Measurements from ENCODE around the gene ADCK1. TPM values are rescaled to one million over a fixed set of nuclear protein-coding genes. Genes with fewer than 3 reads are reported as not detected.

Gene ADCK1
- total and polyA plus RNA-seq, 2 donors (not counting 1 experiment from before 2014, with no cell fraction given): 10.6 to 18.3 TPM

- H3K79me2 ChIP-seq (ENCODE audit: control insufficient read depth, insufficient read depth, low read length): peaks cover 10% of the 10 kb centered on the region
- H3K9me3 Mint-ChIP-seq (ENCODE audit: insufficient read depth): no peaks in the 10 kb centered on the region
- intact Hi-C loops (cut with micrococcal nuclease): no loop called here
- ATAC-seq (ENCODE audit: low read depth) (no peak), DNase-seq (no peak)
- WGBS (ENCODE audit: insufficient coverage): 96% methylated on average over 4 of the region's 6 CpGs
- H3K4me2 ChIP-seq (replicated peaks; ENCODE audit: low read depth, low read length, poor library complexity, severe bottlenecking): no peak overlapping the region
- H4K20me1 ChIP-seq (ENCODE audit: control insufficient read depth, insufficient read depth, low read length, poor library complexity, severe bottlenecking): no peaks in the 10 kb centered on the region
- no peak overlapping the region for H3K4me3 ChIP-seq (ENCODE audit: control extremely low read depth in 1 of 5, extremely low read depth in 1 of 5, insufficient read depth in 1 of 5, low read depth in 2 of 5, low read length in 4 of 5)
- H3K4me1 ChIP-seq (ENCODE audit: control insufficient read depth in 2 of 2, insufficient read depth in 2 of 2, low read length in 2 of 2): peaks cover under 1% of the 10 kb centered on the region in 2 donors
- no peak overlapping the region for H3K9ac ChIP-seq (ENCODE audit: low read length)
- H3K36me3 ChIP-seq (replicated peaks in 1 of 2; ENCODE audit: control extremely low read depth in 1 of 2, control insufficient read depth in 1 of 2, extremely low read depth in 1 of 2, insufficient read depth in 2 of 2, low read length in 1 of 2): no peaks in the 10 kb centered on the region
- H3K9me3 ChIP-seq (ENCODE audit: control extremely low read depth in 1 of 3, control insufficient read depth in 2 of 3, insufficient read depth in 1 of 3, low read length in 2 of 3): no peaks in the 10 kb centered on the region
- H3K4me1 Mint-ChIP-seq: peaks cover 8% of the 10 kb centered on the region
- H3K4me3 Mint-ChIP-seq: no peak overlapping the region
- H3K27me3 ChIP-seq (replicated peaks in 1 of 4; ENCODE audit: control extremely low read depth in 1 of 4, control insufficient read depth in 3 of 4, insufficient read depth in 4 of 4, low read length in 3 of 4): no peaks in the 10 kb centered on the region
- H3K27ac ChIP-seq (ENCODE audit: low read length in 2 of 2): no peak overlapping the region
- no peaks in the 10 kb centered on the region for H3K27me3 Mint-ChIP-seq
- POLR2A ChIA-PET: no interaction called here
- CTCF ChIA-PET: no interaction called here
- TF ChIP-seq EZH2 (IDR thresholded peaks at IDR 0.05; ENCODE audit: borderline replicate concordance, insufficient read depth, low read depth, low read length, poor library complexity, severe bottlenecking) (no peak), CTCF (IDR thresholded peaks at IDR 0.05) (no peak)
- no peak overlapping the region for H2AFZ ChIP-seq (ENCODE audit: insufficient read depth, low read depth, low read length, poor library complexity, severe bottlenecking)
- no peak overlapping the region for H3K27ac Mint-ChIP-seq
Observed at GRCh38 chr14:77805706-77806105, 5.8 kb downstream of the ADCK1 start.

- H3K4me2 ChIP-seq (replicated peaks; ENCODE audit: low read depth, low read length, poor library complexity, severe bottlenecking): no peak overlapping the region
- DNase-seq: no peak
- no peak overlapping the region for H3K9ac ChIP-seq (ENCODE audit: low read length)
- H3K27me3 Mint-ChIP-seq: no peaks in the 10 kb centered on the region
- H4K20me1 ChIP-seq (ENCODE audit: control insufficient read depth, insufficient read depth, low read length, poor library complexity, severe bottlenecking): no peaks in the 10 kb centered on the region
- no peaks in the 10 kb centered on the region for H3K27me3 ChIP-seq (replicated peaks in 1 of 4; ENCODE audit: control extremely low read depth in 1 of 4, control insufficient read depth in 3 of 4, insufficient read depth in 4 of 4, low read length in 3 of 4)
- no peaks in the 10 kb centered on the region for H3K4me1 ChIP-seq (ENCODE audit: control insufficient read depth in 2 of 2, insufficient read depth in 2 of 2, low read length in 2 of 2)
- ChIA-PET POLR2A (no interaction called here), CTCF (no interaction called here)
- H3K27ac ChIP-seq (ENCODE audit: low read length in 2 of 2): no peak overlapping the region
- H3K9me3 Mint-ChIP-seq (ENCODE audit: insufficient read depth): no peaks in the 10 kb centered on the region
- no peak overlapping the region for H3K4me3 ChIP-seq (ENCODE audit: control extremely low read depth in 1 of 5, extremely low read depth in 1 of 5, insufficient read depth in 1 of 5, low read depth in 2 of 5, low read length in 4 of 5)
- no peak overlapping the region for H2AFZ ChIP-seq (ENCODE audit: insufficient read depth, low read depth, low read length, poor library complexity, severe bottlenecking)
- no peak overlapping the region for H3K27ac Mint-ChIP-seq
- intact Hi-C loops (cut with micrococcal nuclease): no loop called here
- no peak for TF ChIP-seq CTCF (IDR thresholded peaks at IDR 0.05)
- no peak for TF ChIP-seq EZH2 (IDR thresholded peaks at IDR 0.05; ENCODE audit: borderline replicate concordance, insufficient read depth, low read depth, low read length, poor library complexity, severe bottlenecking)
- ATAC-seq (ENCODE audit: low read depth): no peak
- H3K79me2 ChIP-seq (ENCODE audit: control insufficient read depth, insufficient read depth, low read length): peaks cover 10% of the 10 kb centered on the region
- no peak overlapping the region for H3K4me3 Mint-ChIP-seq
- peaks cover 4% of the 10 kb centered on the region for H3K4me1 Mint-ChIP-seq
- no peaks in the 10 kb centered on the region for H3K36me3 ChIP-seq (replicated peaks in 1 of 2; ENCODE audit: control extremely low read depth in 1 of 2, control insufficient read depth in 1 of 2, extremely low read depth in 1 of 2, insufficient read depth in 2 of 2, low read length in 1 of 2)
- 94% methylated on average over 3 of the region's 3 CpGs for WGBS (ENCODE audit: insufficient coverage)
- no peaks in the 10 kb centered on the region for H3K9me3 ChIP-seq (ENCODE audit: control extremely low read depth in 1 of 3, control insufficient read depth in 2 of 3, insufficient read depth in 1 of 3, low read length in 2 of 3)
Observed at GRCh38 chr14:77808250-77808649, 8.3 kb downstream of the ADCK1 start.

All from B cell (primary cell).